Measurements from ENCODE around the gene ATP5MG.

Gene ATP5MG

GRCh38 chr11:118443590-118444218 lies 42.3 kb downstream of the ATP5MG start:
- H3K79me1 ChIP-seq (ENCODE audit: low read length): no peaks in the 10 kb centered on the region
- no peak overlapping the region for H3K23ac ChIP-seq (ENCODE audit: low read length)

GRCh38 chr11:118447423-118447822 lies 46.0 kb downstream of the ATP5MG start:
- H2AFZ ChIP-seq (ENCODE audit: insufficient read depth, low read length, poor library complexity): no peak overlapping the region
- H2BK12ac ChIP-seq (ENCODE audit: low read length): no peak overlapping the region
- H3K27ac ChIP-seq (ENCODE audit: low read depth, low read length): no peak overlapping the region
- peaks cover 0 to 2% of the 10 kb centered on the region in 2 experiments for H3K36me3 ChIP-seq (ENCODE audit: control insufficient read depth in 1 of 2, insufficient read depth in 2 of 2, low read length in 2 of 2)
- H3K4me3 ChIP-seq (ENCODE audit: low read depth, low read length): no peak overlapping the region
- H4K12ac ChIP-seq (ENCODE audit: low read depth, low read length): no peak overlapping the region
- no peak overlapping the region for H4K8ac ChIP-seq (ENCODE audit: low read depth, low read length)
- H3K79me2 ChIP-seq (ENCODE audit: control insufficient read depth, insufficient read depth, low read length, poor library complexity): peaks cover 2% of the 10 kb centered on the region
- H3K9me3 ChIP-seq (ENCODE audit: insufficient read depth, low read depth, low read length): no peaks in the 10 kb centered on the region
- DNase-seq: no peak
- H4K91ac ChIP-seq (ENCODE audit: low read depth, low read length): no peak overlapping the region
- no peaks in the 10 kb centered on the region for H3K27me3 ChIP-seq (ENCODE audit: insufficient read depth, low read length)
- H3K23ac ChIP-seq (ENCODE audit: low read length): no peak overlapping the region
- H3K9ac ChIP-seq (ENCODE audit: low read length): no peak overlapping the region
- H3K4ac ChIP-seq (ENCODE audit: low read depth, low read length): no peak overlapping the region
- H3K4me1 ChIP-seq (ENCODE audit: control insufficient read depth in 1 of 2, insufficient read depth in 2 of 2, low read length in 2 of 2): peaks cover 0 to 1% of the 10 kb centered on the region in 2 experiments
- H2AK5ac ChIP-seq (ENCODE audit: low read length): no peak overlapping the region
- no peak overlapping the region for H3K14ac ChIP-seq (ENCODE audit: low read length)
- no peak overlapping the region for H2BK120ac ChIP-seq (ENCODE audit: insufficient read depth, low read length, poor library complexity)
- WGBS (ENCODE audit: extremely low coverage, insufficient coverage, insufficient read length): no CpG with 5 or more reads among the region's 4 CpGs
- H3K18ac ChIP-seq (ENCODE audit: low read length): no peak overlapping the region
- no peaks in the 10 kb centered on the region for H3K79me1 ChIP-seq (ENCODE audit: low read length)
- H2BK5ac ChIP-seq (ENCODE audit: low read depth, low read length, poor library complexity): no peak overlapping the region
- H3K4me2 ChIP-seq (ENCODE audit: low read length): no peak overlapping the region

More at GRCh38 chr11:118443590-118444218, 42.3 kb downstream of the ATP5MG start:
- DNase-seq: no peak
- H3K4me1 ChIP-seq (ENCODE audit: control insufficient read depth in 1 of 2, insufficient read depth in 2 of 2, low read length in 2 of 2): peaks cover 0 to 1% of the 10 kb centered on the region in 2 experiments
- H3K36me3 ChIP-seq (ENCODE audit: control insufficient read depth in 1 of 2, insufficient read depth in 2 of 2, low read length in 2 of 2): peaks cover 0 to 2% of the 10 kb centered on the region in 2 experiments
- H2BK5ac ChIP-seq (ENCODE audit: low read depth, low read length, poor library complexity): no peak overlapping the region
- no peak overlapping the region for H2BK120ac ChIP-seq (ENCODE audit: insufficient read depth, low read length, poor library complexity)
- H4K12ac ChIP-seq (ENCODE audit: low read depth, low read length): no peak overlapping the region
- no peak overlapping the region for H3K4me3 ChIP-seq (ENCODE audit: low read depth, low read length)
- H2AFZ ChIP-seq (ENCODE audit: insufficient read depth, low read length, poor library complexity): no peak overlapping the region
- H3K27ac ChIP-seq (ENCODE audit: low read depth, low read length): no peak overlapping the region
- no peak overlapping the region for H4K8ac ChIP-seq (ENCODE audit: low read depth, low read length)
- no peaks in the 10 kb centered on the region for H3K27me3 ChIP-seq (ENCODE audit: insufficient read depth, low read length)
- no peak overlapping the region for H3K9ac ChIP-seq (ENCODE audit: low read length)
- no peak overlapping the region for H2AK5ac ChIP-seq (ENCODE audit: low read length)
- H3K4me2 ChIP-seq (ENCODE audit: low read length): no peak overlapping the region
- no peak overlapping the region for H3K18ac ChIP-seq (ENCODE audit: low read length)
- H3K9me3 ChIP-seq (ENCODE audit: insufficient read depth, low read depth, low read length): no peaks in the 10 kb centered on the region
- H2BK12ac ChIP-seq (ENCODE audit: low read length): no peak overlapping the region
- H3K4ac ChIP-seq (ENCODE audit: low read depth, low read length): no peak overlapping the region
- H4K91ac ChIP-seq (ENCODE audit: low read depth, low read length): no peak overlapping the region
- no CpG with 5 or more reads among the region's 2 CpGs for WGBS (ENCODE audit: extremely low coverage, insufficient coverage, insufficient read length)
- no peak overlapping the region for H3K14ac ChIP-seq (ENCODE audit: low read length)
- peaks cover 2% of the 10 kb centered on the region for H3K79me2 ChIP-seq (ENCODE audit: control insufficient read depth, insufficient read depth, low read length, poor library complexity)

- Histone ChIP-seq H2AK5ac (ENCODE audit: low read length) (no peak overlapping the region), H3K79me1 (ENCODE audit: low read length) (no peaks in the 10 kb centered on the region), H2BK120ac (ENCODE audit: insufficient read depth, low read length, poor library complexity) (no peak overlapping the region), H3K27ac (ENCODE audit: low read depth, low read length) (no peak overlapping the region), H3K4ac (ENCODE audit: low read depth, low read length) (no peak overlapping the region), H4K91ac (ENCODE audit: low read depth, low read length) (no peak overlapping the region), H3K23ac (ENCODE audit: low read length) (no peak overlapping the region), H2BK12ac (ENCODE audit: low read length) (no peak overlapping the region), H3K4me3 (ENCODE audit: low read depth, low read length) (no peak overlapping the region), H3K14ac (ENCODE audit: low read length) (no peak overlapping the region), H3K4me2 (ENCODE audit: low read length) (no peak overlapping the region), H4K12ac (ENCODE audit: low read depth, low read length) (no peak overlapping the region), H3K79me2 (ENCODE audit: control insufficient read depth, insufficient read depth, low read length, poor library complexity) (peaks cover 2% of the 10 kb centered on the region), H3K9ac (ENCODE audit: low read length) (no peak overlapping the region), H3K9me3 (ENCODE audit: insufficient read depth, low read depth, low read length) (no peaks in the 10 kb centered on the region), H3K36me3 (ENCODE audit: control insufficient read depth in 1 of 2, insufficient read depth in 2 of 2, low read length in 2 of 2) (peaks cover 0 to 2% of the 10 kb centered on the region in 2 experiments), H3K27me3 (ENCODE audit: insufficient read depth, low read length) (no peaks in the 10 kb centered on the region), H4K8ac (ENCODE audit: low read depth, low read length) (no peak overlapping the region), H3K4me1 (ENCODE audit: control insufficient read depth in 1 of 2, insufficient read depth in 2 of 2, low read length in 2 of 2) (peaks cover 0 to 1% of the 10 kb centered on the region in 2 experiments), H2AFZ (ENCODE audit: insufficient read depth, low read length, poor library complexity) (no peak overlapping the region), H3K18ac (ENCODE audit: low read length) (no peak overlapping the region), H2BK5ac (ENCODE audit: low read depth, low read length, poor library complexity) (no peak overlapping the region)
- DNase-seq: no peak
Measured at GRCh38 chr11:118448294-118448693, 46.9 kb downstream of the ATP5MG start.

GRCh38 chr11:118449316-118449918 lies 48.0 kb downstream of the ATP5MG start:
- Histone ChIP-seq H3K14ac (ENCODE audit: low read length) (no peak overlapping the region), H4K91ac (ENCODE audit: low read depth, low read length) (no peak overlapping the region), H3K9me3 (ENCODE audit: insufficient read depth, low read depth, low read length) (no peaks in the 10 kb centered on the region), H3K4ac (ENCODE audit: low read depth, low read length) (no peak overlapping the region), H2BK12ac (ENCODE audit: low read length) (no peak overlapping the region), H3K4me3 (ENCODE audit: low read depth, low read length) (no peak overlapping the region), H3K9ac (ENCODE audit: low read length) (no peak overlapping the region), H3K27me3 (ENCODE audit: insufficient read depth, low read length) (no peaks in the 10 kb centered on the region), H4K8ac (ENCODE audit: low read depth, low read length) (no peak overlapping the region), H2AFZ (ENCODE audit: insufficient read depth, low read length, poor library complexity) (no peak overlapping the region), H3K4me1 (ENCODE audit: control insufficient read depth in 1 of 2, insufficient read depth in 2 of 2, low read length in 2 of 2) (peaks cover 0 to 1% of the 10 kb centered on the region in 2 experiments), H3K79me1 (ENCODE audit: low read length) (no peaks in the 10 kb centered on the region), H3K23ac (ENCODE audit: low read length) (no peak overlapping the region), H3K27ac (ENCODE audit: low read depth, low read length) (no peak overlapping the region), H2BK120ac (ENCODE audit: insufficient read depth, low read length, poor library complexity) (no peak overlapping the region), H2AK5ac (ENCODE audit: low read length) (no peak overlapping the region), H2BK5ac (ENCODE audit: low read depth, low read length, poor library complexity) (no peak overlapping the region), H3K4me2 (ENCODE audit: low read length) (no peak overlapping the region), H3K36me3 (ENCODE audit: control insufficient read depth in 1 of 2, insufficient read depth in 2 of 2, low read length in 2 of 2) (peaks cover 0 to 2% of the 10 kb centered on the region in 2 experiments), H3K18ac (ENCODE audit: low read length) (no peak overlapping the region), H4K12ac (ENCODE audit: low read depth, low read length) (no peak overlapping the region), H3K79me2 (ENCODE audit: control insufficient read depth, insufficient read depth, low read length, poor library complexity) (peaks cover 2% of the 10 kb centered on the region)
- DNase-seq: no peak
- no CpG with 5 or more reads among the region's 4 CpGs for WGBS (ENCODE audit: extremely low coverage, insufficient coverage, insufficient read length)

All from trophoblast cell (in vitro differentiated cells and primary cell).